K562 (cell line): Measurements from ENCODE around the gene TRPM8. TPM values are rescaled to one million over a fixed set of nuclear protein-coding genes. Genes with fewer than 3 reads are reported as not detected.

Experiments used
- ATAC-seq: fragments of 200-7000 bp; cut with Tn5 transposase; 3 replicates; pipeline ENCODE4 v1.9.1; 2020; ENCODE audit warnings: moderate library complexity
- BruUV-seq: library from RNA; stranded (reverse); fragments of 400-500 nt; replicated peaks from 2 replicates; lab custom pipeline; 2021; lab: Mats Ljungman, UMichigan
- CTCF ChIA-PET: fragments of 300-600 bp; formaldehyde crosslinking; extraction: SDS; loops from one replicate; lab custom pipeline; 2021; ENCODE audit warnings: low intra/inter-chr PET ratio; lab: Yijun Ruan, JAX
- POLR2A ChIA-PET: fragments of 300-600, 350-650 bp; sonication (Branson Sonifier 250); formaldehyde crosslinking; extraction: SDS; loops from one replicate; lab custom pipeline; 2021; ENCODE audit warnings: antibody characterized with exemption, inconsistent platforms; lab: Yijun Ruan, JAX
- DNase-seq, 4 experiments: peaks; one replicate each; pipeline versions ENCODE4 v3.0.0 to v3.0.0-alpha.2; 2011 to 2018; ENCODE audit warnings: low spot score in 3 of 4, mixed read lengths in 3 of 4; ENCODE audit errors: extremely low read depth in 1 of 4
- FAIRE-seq: peaks from 2 replicates; lab custom pipeline; 2011; peaks lifted over from hg19 to GRCh38; lab: Jason Lieb, UNC
- H2AFZ ChIP-seq: 2 replicates; pipeline ENCODE4 v1.6.0; 2011; ENCODE audit warnings: low read depth, low read length, control low read depth, inconsistent platforms
- H3K27ac ChIP-seq: fragments of 200-600 bp; 3 replicates; pipeline ENCODE4 v1.8.0; 2011; ENCODE audit warnings: low read depth, mild to moderate bottlenecking, control low read depth, inconsistent platforms, low read length, moderate library complexity, mixed read lengths; ENCODE audit errors: extremely low read depth
- H3K27me3 ChIP-seq, 2 experiments: fragments of 300-600 bp in 1 of 2; 2 replicates in 1 of 2; 3 replicates in 1 of 2; pipeline versions ENCODE4 v1.6.0 to v1.8.0; 2011; ENCODE audit warnings: inconsistent platforms in 2 of 2, low read length in 2 of 2, mild to moderate bottlenecking in 1 of 2, mixed read lengths in 1 of 2, moderate library complexity in 1 of 2; ENCODE audit not compliant: control insufficient read depth in 2 of 2, insufficient read depth in 2 of 2
- H3K36me3 ChIP-seq: fragments of 300-600 bp; 3 replicates; pipeline ENCODE4 v1.8.0; 2011; ENCODE audit warnings: mild to moderate bottlenecking, low read length, inconsistent platforms; ENCODE audit not compliant: control insufficient read depth, insufficient read depth
- H3K4me1 ChIP-seq, 2 experiments: fragments of 200-600 bp in 1 of 2; replicated peaks in 1 of 2; 2 replicates in 1 of 2; 3 replicates in 1 of 2; pipeline versions ENCODE4 v1.5.1 to v1.8.0; 2011; ENCODE audit warnings: inconsistent platforms in 2 of 2, low read length in 2 of 2, mild to moderate bottlenecking in 1 of 2, mixed read lengths in 1 of 2, moderate library complexity in 1 of 2; ENCODE audit not compliant: control insufficient read depth in 2 of 2, insufficient read depth in 2 of 2
- H3K4me2 ChIP-seq: 2 replicates; pipeline ENCODE4 v1.6.1; 2011; ENCODE audit warnings: low read length, control low read depth, inconsistent platforms, mixed read lengths; ENCODE audit not compliant: insufficient read depth
- H3K4me3 ChIP-seq: fragments of 200-600 bp; sonication (generic), shearing (Covaris generic); 2 replicates; pipeline ENCODE4 v1.5.1; 2016; ENCODE audit warnings: control low read depth, inconsistent platforms
- H3K79me2 ChIP-seq: fragments of 200-600 bp; 3 replicates; pipeline ENCODE4 v1.8.0; 2011; ENCODE audit warnings: low read length, inconsistent platforms; ENCODE audit not compliant: control insufficient read depth, insufficient read depth
- H3K9ac ChIP-seq, 2 experiments: 2 replicates each; pipeline versions ENCODE4 v1.6.0 to v1.6.1; 2011; ENCODE audit warnings: low read depth in 2 of 2, low read length in 2 of 2, control low read depth in 1 of 2, inconsistent platforms in 1 of 2, mild to moderate bottlenecking in 1 of 2, mixed read lengths in 1 of 2; ENCODE audit not compliant: insufficient read depth in 1 of 2
- H3K9me1 ChIP-seq: one replicate; pipeline ENCODE4 v1.6.0; 2011; ENCODE audit warnings: inconsistent platforms, mild to moderate bottlenecking, low read length, moderate library complexity; ENCODE audit not compliant: control insufficient read depth, insufficient read depth
- H3K9me3 ChIP-seq: replicated peaks from 2 replicates; pipeline ENCODE4 v1.5.1; 2011; ENCODE audit warnings: low read depth, low read length, inconsistent platforms; ENCODE audit not compliant: control insufficient read depth, insufficient read depth
- H4K20me1 ChIP-seq: replicated peaks from 2 replicates; pipeline ENCODE4 v1.6.1; 2011; ENCODE audit warnings: low read length, inconsistent platforms, mixed read lengths; ENCODE audit not compliant: control insufficient read depth, insufficient read depth
- ATF7 ChIP-seq: fragments of 450-650 bp; IDR thresholded peaks from 2 replicates; pipeline ENCODE4 v1.7.1; 2014; ENCODE audit warnings: mild to moderate bottlenecking, moderate library complexity
- BACH1 ChIP-seq: fragments of 200-800 bp; sonication (Bioruptor generic); IDR thresholded peaks from 2 replicates; pipeline ENCODE4 v1.6.1; 2016; ENCODE audit warnings: missing genetic modification characterization, missing compliant biosample characterization
- CREM ChIP-seq: IDR thresholded peaks from 2 replicates; pipeline ENCODE4 v1.6.1; 2014; ENCODE audit warnings: antibody characterized with exemption, low read depth
- GATA2 ChIP-seq: sonication (generic); formaldehyde crosslinking; IDR thresholded peaks from 2 replicates; pipeline ENCODE4 v1.4.0; 2020; ENCODE audit warnings: mild to moderate bottlenecking, missing genetic modification reagents
- HMG20B ChIP-seq: fragments of 250-450 bp; sonication (Bioruptor Pico); IDR thresholded peaks from 2 replicates; pipeline ENCODE4 v1.5.0; 2021; ENCODE audit warnings: mild to moderate bottlenecking
- KDM1A ChIP-seq, 2 experiments: fragments of 450-650 bp; IDR thresholded peaks; 2 replicates each; pipeline ENCODE4 v1.6.1; 2016; ENCODE audit warnings: mild to moderate bottlenecking in 2 of 2
- KDM4B ChIP-seq, 2 experiments: fragments of 450-650 bp in 1 of 2; sonication (generic) in 1 of 2; IDR thresholded peaks; 2 replicates each; pipeline ENCODE4 v1.6.1; 2016 to 2017; ENCODE audit warnings: borderline replicate concordance in 2 of 2, antibody characterized with exemption in 1 of 2, low read depth in 1 of 2, mild to moderate bottlenecking in 1 of 2
- NEUROD1 ChIP-seq: fragments of 150-350 bp; IDR thresholded peaks from 2 replicates; pipeline ENCODE4 v1.6.1; 2014; ENCODE audit warnings: borderline replicate concordance, low read length, low read depth; ENCODE audit not compliant: partially characterized antibody
- NRF1 ChIP-seq, 2 experiments: fragments of 450-650 bp; IDR thresholded peaks in 1 of 2; conservative IDR thresholded peaks in 1 of 2; 2 replicates each; pipeline ENCODE4 v1.6.1; 2014; ENCODE audit warnings: mild to moderate bottlenecking in 2 of 2
- PRPF4 ChIP-seq: fragments of 200-400 bp; formaldehyde crosslinking; IDR thresholded peaks from one replicate; pipeline ENCODE4 v1.6.1; 2017; ENCODE audit warnings: low read length, low read depth, mild to moderate bottlenecking; ENCODE audit not compliant: insufficient read depth, poor library complexity, severe bottlenecking
- RAD21 ChIP-seq, 2 experiments: fragments of 250-450 bp in 1 of 2; fragments of 450-650 bp in 1 of 2; sonication (Bioruptor Pico) in 1 of 2; formaldehyde crosslinking in 1 of 2; IDR thresholded peaks in 1 of 2; conservative IDR thresholded peaks in 1 of 2; 2 replicates each; pipeline versions ENCODE4 v1.4.0 to v1.8.0; 2020 to 2022; ENCODE audit warnings: mild to moderate bottlenecking in 2 of 2, moderate library complexity in 1 of 2
- VEZF1 ChIP-seq: fragments of 200-800 bp; sonication (Bioruptor generic); IDR thresholded peaks from 2 replicates; pipeline ENCODE4 v1.6.1; 2017; ENCODE audit warnings: missing genetic modification characterization, missing compliant biosample characterization
- ZFP1 ChIP-seq: fragments of 450-650 bp; formaldehyde crosslinking; IDR thresholded peaks from 2 replicates; pipeline ENCODE4 v1.4.0; 2020; ENCODE audit warnings: mild to moderate bottlenecking, mixed read lengths
- ZNF280A ChIP-seq: fragments of 450-650 bp; IDR thresholded peaks from 2 replicates; pipeline ENCODE4 v1.6.1; 2018; ENCODE audit warnings: mild to moderate bottlenecking, low read depth; ENCODE audit not compliant: partially characterized antibody
- WGBS: fragments of 100-300 bp; shearing (Covaris generic); methylation state at CpG from one replicate; pipeline ENCODE4 v1.1.6; 2016; ENCODE audit warnings: low coverage, mixed read lengths; ENCODE audit not compliant: insufficient coverage; ENCODE audit errors: missing lambda C conversion rate; 5-methylcytosine and 5-hydroxymethylcytosine counted together
- in situ Hi-C: fragments of 300-500 bp; cut with MboI; formaldehyde crosslinking; loops from 4 replicates; pipeline ENCODE4 v1.15.0; 2018; ENCODE audit warnings: inconsistent platforms, mixed read lengths
- intact Hi-C: fragments of 100-400 bp; cut with micrococcal nuclease; formaldehyde crosslinking; loops from 2 replicates; pipeline ENCODE4 v1.14.2; 2022
- polyA plus RNA-seq, 8 experiments: library from polyadenylated mRNA; depleted of rRNA in 4 of 8; stranded (reverse) in 5 of 8; unstranded in 3 of 8; fragments of >200 nt; fragmentation: Nextera tagmentation in 2 of 8; fragmentation: Illumina TruSeq in 1 of 8; extraction: Ambion mirVana in 2 of 8; extraction: Trizol in 1 of 8; gene quantifications; 2 replicates each; pipeline versions ENCODE4 v1.2.1 to v1.2.3, GENCODE V29; 2011 to 2014; ENCODE audit warnings: inconsistent platforms in 1 of 8, missing spikeins in 1 of 8
- total RNA-seq, 7 experiments: library from RNA; depleted of rRNA in 6 of 7; stranded (reverse); fragments of >200 nt in 6 of 7; fragmentation: Illumina TruSeq in 2 of 7; extraction: Trizol in 2 of 7; gene quantifications; 2 replicates each; pipeline versions ENCODE4 v1.2.1 to v1.2.3, GENCODE V29; 2011 to 2021; ENCODE audit warnings: low replicate concordance in 1 of 7
- TF ChIP-seq, protein P1 (sequence below): fragments of 450-650 bp; IDR thresholded peaks from 2 replicates; pipeline ENCODE4 v1.6.1; 2016
- TF ChIP-seq, protein P2 (sequence below): fragments of 250-450 bp; sonication (Bioruptor Pico); IDR thresholded peaks from 2 replicates; pipeline ENCODE4 v1.4.0; 2020

The TRPM8 gene
- total and polyA plus RNA-seq, 9 of the 15 experiments (the other 6 are each of a cell fraction or from before 2014, with no cell fraction given): not detected

- TF ChIP-seq VEZF1 (CRISPR knock-in tag): no peak
- no peak for TF ChIP-seq NRF1 (conservative IDR thresholded peaks at IDR 0.05 in 1 of 2, IDR thresholded peaks at IDR 0.05 in 1 of 2)
These were observed 107.1 kb downstream of the TRPM8 start (continued) for GRCh38 chr2:234024304-234024703.

DNA sequence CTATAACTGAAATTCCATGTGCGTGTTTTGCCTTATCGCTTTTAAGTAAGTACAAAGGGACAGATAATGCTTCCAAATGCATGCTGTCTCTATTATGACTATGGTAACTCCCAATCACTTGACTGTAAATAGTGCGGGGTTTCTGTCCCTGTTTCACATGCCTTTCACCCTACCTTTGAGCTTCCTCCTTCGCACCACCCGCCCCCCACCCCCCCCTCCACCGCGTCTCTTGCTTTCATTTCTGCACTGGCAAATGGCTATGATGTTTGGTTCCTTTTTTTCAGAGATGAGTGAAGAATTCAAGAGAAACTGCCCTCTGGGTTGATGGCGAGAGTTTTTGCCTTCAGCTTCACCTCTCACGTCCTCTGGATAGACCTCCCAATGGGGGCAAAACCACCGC lies 108.3 kb downstream of the TRPM8 start:
- Histone ChIP-seq H3K4me3 (no peak overlapping the region), H3K9me1 (no peaks in the 10 kb centered on the region), H3K36me3 (no peaks in the 10 kb centered on the region), H3K9me3 (no peaks in the 10 kb centered on the region), H3K27me3 (no peaks in the 10 kb centered on the region), H4K20me1 (no peaks in the 10 kb centered on the region), H2AFZ (no peak overlapping the region), H3K4me1 (no peaks in the 10 kb centered on the region), H3K79me2 (no peaks in the 10 kb centered on the region), H3K4me2 (no peak overlapping the region), H3K27ac (no peak overlapping the region), H3K9ac (no peak overlapping the region)
- intact Hi-C loops (no loop called here), in situ Hi-C loops (no loop called here)
- TF ChIP-seq, protein P1, sequence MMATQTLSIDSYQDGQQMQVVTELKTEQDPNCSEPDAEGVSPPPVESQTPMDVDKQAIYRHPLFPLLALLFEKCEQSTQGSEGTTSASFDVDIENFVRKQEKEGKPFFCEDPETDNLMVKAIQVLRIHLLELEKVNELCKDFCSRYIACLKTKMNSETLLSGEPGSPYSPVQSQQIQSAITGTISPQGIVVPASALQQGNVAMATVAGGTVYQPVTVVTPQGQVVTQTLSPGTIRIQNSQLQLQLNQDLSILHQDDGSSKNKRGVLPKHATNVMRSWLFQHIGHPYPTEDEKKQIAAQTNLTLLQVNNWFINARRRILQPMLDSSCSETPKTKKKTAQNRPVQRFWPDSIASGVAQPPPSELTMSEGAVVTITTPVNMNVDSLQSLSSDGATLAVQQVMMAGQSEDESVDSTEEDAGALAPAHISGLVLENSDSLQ: no peak
- TF ChIP-seq NEUROD1 (no peak), RAD21 (CRISPR knock-in tag; conservative IDR thresholded peaks at IDR 0.05 in 1 of 2, IDR thresholded peaks at IDR 0.05 in 1 of 2) (no peak), GATA2 (CRISPR knock-in tag) (no peak), HMG20B (CRISPR knock-in tag) (no peak), CREM (no peak), ATF7 (no peak), BACH1 (tag) (no peak), KDM1A (IDR thresholded peaks at IDR 0.05) (no peak), PRPF4 (no peak), ZNF280A (no peak), ZFP1 (CRISPR knock-in tag) (no peak), KDM4B (IDR thresholded peaks at IDR 0.05; ENCODE audit: borderline replicate concordance in 2 of 2, low read depth in 1 of 2) (no peak)
- TF ChIP-seq, protein P2, sequence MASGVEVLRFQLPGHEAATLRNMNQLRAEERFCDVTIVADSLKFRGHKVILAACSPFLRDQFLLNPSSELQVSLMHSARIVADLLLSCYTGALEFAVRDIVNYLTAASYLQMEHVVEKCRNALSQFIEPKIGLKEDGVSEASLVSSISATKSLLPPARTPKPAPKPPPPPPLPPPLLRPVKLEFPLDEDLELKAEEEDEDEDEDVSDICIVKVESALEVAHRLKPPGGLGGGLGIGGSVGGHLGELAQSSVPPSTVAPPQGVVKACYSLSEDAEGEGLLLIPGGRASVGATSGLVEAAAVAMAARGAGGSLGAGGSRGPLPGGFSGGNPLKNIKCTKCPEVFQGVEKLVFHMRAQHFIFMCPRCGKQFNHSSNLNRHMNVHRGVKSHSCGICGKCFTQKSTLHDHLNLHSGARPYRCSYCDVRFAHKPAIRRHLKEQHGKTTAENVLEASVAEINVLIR: no peak
- FAIRE-seq: no peak
- ChIA-PET CTCF (no interaction called here), POLR2A (interaction anchor here (0.6 kb wide), 1 partner anchor 19 kb away, joined by 3 read pairs; no protein-coding TSS in a partner anchor)
- 0% methylated on average over 3 of the region's 10 CpGs for WGBS
- DNase-seq: no peak
- BruUV-seq: no TSS peak
- no peak for ATAC-seq
